WTC11 (cell line): ENCODE measurements around the gene GID4. TPM values are rescaled to one million over a fixed set of nuclear protein-coding genes. Genes with fewer than 3 reads are reported as not detected.
"Not testable (repeated sequence)": the region's sequence is repeated elsewhere in the genome, so short reads cannot be mapped to it uniquely, and the experiment has no call there.

Source experiments
- ATAC-seq: fragments of 200-7000 bp; cut with Tn5 transposase; 2 replicates; pipeline ENCODE4 v1.10.0; 2021; ENCODE audit warnings: mild to moderate bottlenecking, moderate library complexity
- CTCF ChIA-PET: fragments of 300-600 bp; sonication (Branson Sonifier 250); formaldehyde crosslinking; loops from one replicate; lab custom pipeline; 2021; ENCODE audit warnings: antibody characterized with exemption; lab: Charles Lee
- POLR2A ChIA-PET: fragments of 350-600 bp; sonication (Branson Sonifier 250); formaldehyde crosslinking; loops from one replicate; lab custom pipeline; 2021; ENCODE audit warnings: antibody characterized with exemption; lab: Charles Lee
- DNase-seq: peaks from one replicate; pipeline ENCODE4 v3.0.0; 2021; ENCODE audit warnings: low spot score
- H3K27ac Mint-ChIP-seq: 2 replicates; pipeline ENCODE4 v1.8.0; 2021; ENCODE audit warnings: mixed read lengths
- H3K27me3 Mint-ChIP-seq: 2 replicates; pipeline ENCODE4 v1.8.0; 2021; ENCODE audit warnings: low read depth, mild to moderate bottlenecking, moderate library complexity, mixed read lengths
- H3K36me3 Mint-ChIP-seq: 2 replicates; pipeline ENCODE4 v1.8.0; 2021; ENCODE audit warnings: mixed read lengths
- H3K4me1 Mint-ChIP-seq: 2 replicates; pipeline ENCODE4 v1.8.0; 2022; ENCODE audit warnings: mixed read lengths
- H3K4me3 Mint-ChIP-seq: 2 replicates; pipeline ENCODE4 v1.8.0; 2021; ENCODE audit warnings: mild to moderate bottlenecking, moderate library complexity, mixed read lengths
- H3K9me3 Mint-ChIP-seq: 2 replicates; pipeline ENCODE4 v1.8.0; 2021; ENCODE audit warnings: mixed read lengths
- ATF1 ChIP-seq: sonication (generic); formaldehyde crosslinking; IDR thresholded peaks from 2 replicates; pipeline ENCODE4 v1.8.1; 2023; ENCODE audit warnings: mild to moderate bottlenecking, moderate library complexity, missing genetic modification reagents
- ETV6 ChIP-seq: sonication (generic); formaldehyde crosslinking; IDR thresholded peaks from 2 replicates; pipeline ENCODE4 v1.8.1; 2022; ENCODE audit warnings: mild to moderate bottlenecking, missing genetic modification reagents
- FOXJ3 ChIP-seq: sonication (generic); formaldehyde crosslinking; IDR thresholded peaks from 2 replicates; pipeline ENCODE4 v1.9.0; 2021; ENCODE audit warnings: missing genetic modification reagents, mild to moderate bottlenecking, borderline replicate concordance
- GTF2I ChIP-seq: fragments of 250-450 bp; sonication (Bioruptor Pico); conservative IDR thresholded peaks from 2 replicates; pipeline ENCODE4 v1.4.0; 2021; ENCODE audit warnings: mild to moderate bottlenecking
- NFYB ChIP-seq: sonication (generic); formaldehyde crosslinking; conservative IDR thresholded peaks from 2 replicates; pipeline ENCODE4 v1.8.0; 2022; ENCODE audit warnings: low read depth, missing genetic modification reagents
- ZNF416 ChIP-seq: fragments of 250-450 bp; sonication (Bioruptor Pico); IDR thresholded peaks from 2 replicates; pipeline ENCODE4 v1.9.0; 2021; ENCODE audit warnings: mild to moderate bottlenecking, inconsistent platforms
- total RNA-seq: library from RNA; stranded (reverse); gene quantifications from 3 replicates; pipeline ENCODE4 v1.2.3, GENCODE V29; 2021
- TF ChIP-seq, protein P1 (sequence below): fragments of 250-450 bp; sonication (Bioruptor Pico); IDR thresholded peaks from 2 replicates; pipeline ENCODE4 v1.9.0; 2021; ENCODE audit warnings: moderate library complexity, mild to moderate bottlenecking, inconsistent platforms, borderline replicate concordance
- TF ChIP-seq, protein P2 (sequence below): sonication (generic); formaldehyde crosslinking; IDR thresholded peaks from 2 replicates; pipeline ENCODE4 v1.8.1; 2022; ENCODE audit warnings: low read depth, missing genetic modification reagents, borderline replicate concordance
- TF ChIP-seq, protein P3 (sequence below): sonication (generic); formaldehyde crosslinking; IDR thresholded peaks from 2 replicates; pipeline ENCODE4 v1.8.0; 2022; ENCODE audit warnings: mild to moderate bottlenecking, missing genetic modification reagents
- TF ChIP-seq, protein P4 (sequence below): fragments of 200-600 bp; IDR thresholded peaks from 2 replicates; pipeline ENCODE4 v1.8.0; 2022; ENCODE audit warnings: antibody characterized with exemption
- TF ChIP-seq, protein P5 (sequence below): sonication (generic); formaldehyde crosslinking; IDR thresholded peaks from 2 replicates; pipeline ENCODE4 v1.8.0; 2022; ENCODE audit warnings: missing genetic modification reagents
- TF ChIP-seq, protein P6 (sequence below): sonication (generic); formaldehyde crosslinking; IDR thresholded peaks from 2 replicates; pipeline ENCODE4 v1.8.1; 2023; ENCODE audit warnings: mild to moderate bottlenecking, missing genetic modification reagents, moderate library complexity
- TF ChIP-seq, protein P7 (sequence below): sonication (generic); formaldehyde crosslinking; IDR thresholded peaks from 2 replicates; pipeline ENCODE4 v1.8.1; 2022; ENCODE audit warnings: mild to moderate bottlenecking, moderate library complexity, missing genetic modification reagents
- TF ChIP-seq, protein P8 (sequence below): sonication (generic); formaldehyde crosslinking; IDR thresholded peaks from 2 replicates; pipeline ENCODE4 v1.8.1; 2022; ENCODE audit warnings: missing genetic modification reagents, borderline replicate concordance
- TF ChIP-seq, protein P9 (sequence below): sonication (generic); formaldehyde crosslinking; conservative IDR thresholded peaks from 2 replicates; pipeline ENCODE4 v1.8.1; 2023; ENCODE audit warnings: mild to moderate bottlenecking, low read depth, missing genetic modification reagents, moderate library complexity

GID4 gene
- total RNA-seq, 1 experiment from 2014 or later = 16.0 TPM

DNA sequence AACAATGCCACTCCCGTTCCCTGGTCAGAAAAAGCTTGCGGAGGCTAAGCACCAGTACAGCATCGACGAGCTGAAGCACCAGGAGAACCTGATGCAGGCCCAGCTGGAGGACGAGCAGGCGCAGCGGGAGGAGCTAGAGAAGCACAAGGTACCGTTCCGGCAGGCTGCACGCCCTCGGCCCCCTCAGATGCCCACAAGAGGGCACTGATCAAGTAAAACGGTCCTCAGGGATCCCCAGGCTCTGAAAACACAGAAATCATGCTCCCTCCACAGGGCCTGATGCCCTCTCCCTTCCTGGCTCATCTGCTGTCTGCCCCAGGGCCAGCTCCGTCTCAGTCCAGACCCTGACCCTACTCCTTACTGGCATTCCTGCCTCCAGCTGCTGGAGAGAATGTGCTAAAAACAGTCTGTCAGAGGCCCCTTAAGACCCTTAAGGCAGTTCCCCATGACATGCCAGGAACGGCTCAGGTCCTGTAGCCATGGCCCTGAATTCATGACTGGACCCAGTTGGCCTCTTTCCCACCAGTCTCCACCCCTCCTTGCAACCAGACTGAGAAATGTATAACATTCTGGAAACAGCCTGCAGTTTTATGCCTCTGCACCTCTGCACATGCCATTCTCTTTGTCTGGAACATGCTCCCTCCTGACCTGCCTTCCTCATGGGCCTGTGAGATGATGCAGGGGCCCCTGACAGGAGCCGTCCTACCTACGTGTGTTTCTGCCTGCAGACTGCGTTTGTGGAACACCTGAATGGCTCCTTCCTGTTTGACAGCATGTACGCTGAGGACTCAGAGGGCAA, 44.7 kb upstream of the GID4 start:
- Mint-ChIP-seq H3K4me1 (no peaks in the 10 kb centered on the region), H3K9me3 (no peaks in the 10 kb centered on the region), H3K27me3 (no peaks in the 10 kb centered on the region), H3K27ac (no peak overlapping the region), H3K4me3 (no peak overlapping the region), H3K36me3 (no peaks in the 10 kb centered on the region)
- ChIA-PET CTCF (interaction anchor here (0.6 to 3.2 kb wide), 33 partner anchors 9 to 223 kb away, joined by 3 to 50 read pairs (median 5); partner anchors contain the start of genes DRC3 and TOM1L2), POLR2A (interaction anchor here (0.9 kb wide), 1 partner anchor 55 kb away, joined by 5 read pairs; no protein-coding TSS in a partner anchor)
- TF ChIP-seq ETV6 (CRISPR knock-in tag) (peak; percentile 16; the same call in 1 of the 2 replicates), NFYB (CRISPR knock-in tag) (no peak), GTF2I (CRISPR knock-in tag) (no peak), FOXJ3 (CRISPR knock-in tag) (no peak)
- TF ChIP-seq, protein P1, sequence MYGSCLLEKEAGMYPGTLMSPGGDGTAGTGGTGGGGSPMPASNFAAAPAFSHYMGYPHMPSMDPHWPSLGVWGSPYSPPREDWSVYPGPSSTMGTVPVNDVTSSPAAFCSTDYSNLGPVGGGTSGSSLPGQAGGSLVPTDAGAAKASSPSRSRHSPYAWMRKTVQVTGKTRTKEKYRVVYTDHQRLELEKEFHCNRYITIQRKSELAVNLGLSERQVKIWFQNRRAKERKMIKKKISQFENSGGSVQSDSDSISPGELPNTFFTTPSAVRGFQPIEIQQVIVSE (CRISPR knock-in tag) = no peak
- TF ChIP-seq, protein P2, sequence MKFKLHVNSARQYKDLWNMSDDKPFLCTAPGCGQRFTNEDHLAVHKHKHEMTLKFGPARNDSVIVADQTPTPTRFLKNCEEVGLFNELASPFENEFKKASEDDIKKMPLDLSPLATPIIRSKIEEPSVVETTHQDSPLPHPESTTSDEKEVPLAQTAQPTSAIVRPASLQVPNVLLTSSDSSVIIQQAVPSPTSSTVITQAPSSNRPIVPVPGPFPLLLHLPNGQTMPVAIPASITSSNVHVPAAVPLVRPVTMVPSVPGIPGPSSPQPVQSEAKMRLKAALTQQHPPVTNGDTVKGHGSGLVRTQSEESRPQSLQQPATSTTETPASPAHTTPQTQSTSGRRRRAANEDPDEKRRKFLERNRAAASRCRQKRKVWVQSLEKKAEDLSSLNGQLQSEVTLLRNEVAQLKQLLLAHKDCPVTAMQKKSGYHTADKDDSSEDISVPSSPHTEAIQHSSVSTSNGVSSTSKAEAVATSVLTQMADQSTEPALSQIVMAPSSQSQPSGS (CRISPR knock-in tag) = no peak
- TF ChIP-seq, protein P3, sequence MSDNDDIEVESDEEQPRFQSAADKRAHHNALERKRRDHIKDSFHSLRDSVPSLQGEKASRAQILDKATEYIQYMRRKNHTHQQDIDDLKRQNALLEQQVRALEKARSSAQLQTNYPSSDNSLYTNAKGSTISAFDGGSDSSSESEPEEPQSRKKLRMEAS (CRISPR knock-in tag) = 0 out of 2 replicates have a peak, but pooled peaks have one; percentile 44
- TF ChIP-seq, protein P4, sequence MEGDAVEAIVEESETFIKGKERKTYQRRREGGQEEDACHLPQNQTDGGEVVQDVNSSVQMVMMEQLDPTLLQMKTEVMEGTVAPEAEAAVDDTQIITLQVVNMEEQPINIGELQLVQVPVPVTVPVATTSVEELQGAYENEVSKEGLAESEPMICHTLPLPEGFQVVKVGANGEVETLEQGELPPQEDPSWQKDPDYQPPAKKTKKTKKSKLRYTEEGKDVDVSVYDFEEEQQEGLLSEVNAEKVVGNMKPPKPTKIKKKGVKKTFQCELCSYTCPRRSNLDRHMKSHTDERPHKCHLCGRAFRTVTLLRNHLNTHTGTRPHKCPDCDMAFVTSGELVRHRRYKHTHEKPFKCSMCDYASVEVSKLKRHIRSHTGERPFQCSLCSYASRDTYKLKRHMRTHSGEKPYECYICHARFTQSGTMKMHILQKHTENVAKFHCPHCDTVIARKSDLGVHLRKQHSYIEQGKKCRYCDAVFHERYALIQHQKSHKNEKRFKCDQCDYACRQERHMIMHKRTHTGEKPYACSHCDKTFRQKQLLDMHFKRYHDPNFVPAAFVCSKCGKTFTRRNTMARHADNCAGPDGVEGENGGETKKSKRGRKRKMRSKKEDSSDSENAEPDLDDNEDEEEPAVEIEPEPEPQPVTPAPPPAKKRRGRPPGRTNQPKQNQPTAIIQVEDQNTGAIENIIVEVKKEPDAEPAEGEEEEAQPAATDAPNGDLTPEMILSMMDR = peak; percentile 42; the same call in 1 of the 2 replicates
- DNase-seq (peak; percentile 81), ATAC-seq (peak; percentile 96)

DNA sequence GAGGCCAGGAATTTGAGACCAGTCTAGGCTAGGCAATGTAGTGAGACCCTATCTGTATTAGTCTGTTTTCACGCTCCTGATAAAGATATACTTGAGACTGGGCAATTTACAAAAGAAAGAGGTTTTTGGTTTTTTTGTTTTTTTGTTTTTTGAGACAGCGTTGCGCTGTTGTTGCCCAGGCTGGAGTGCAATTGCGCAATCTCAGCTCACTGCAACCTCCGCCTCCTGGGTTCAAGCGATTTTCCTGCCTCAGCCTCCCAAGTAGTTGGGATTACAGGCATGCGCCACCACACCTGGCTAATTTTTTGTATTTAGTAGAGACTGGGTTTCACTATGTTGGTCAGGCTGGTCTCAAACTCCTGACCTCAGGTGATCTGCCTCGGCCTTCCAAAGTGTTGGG, 43.3 kb upstream of the GID4 start:
- POLR2A ChIA-PET, ATAC-seq, H3K4me1 Mint-ChIP-seq, H3K27ac Mint-ChIP-seq, H3K9me3 Mint-ChIP-seq, DNase-seq, H3K4me3 Mint-ChIP-seq, H3K36me3 Mint-ChIP-seq, H3K27me3 Mint-ChIP-seq: not testable (repeated sequence)
- CTCF ChIA-PET = interaction anchor here (0.6 to 3.2 kb wide), 3 partner anchors 10 to 38 kb away, joined by 4 to 50 read pairs (median 32); no protein-coding TSS in a partner anchor

DNA sequence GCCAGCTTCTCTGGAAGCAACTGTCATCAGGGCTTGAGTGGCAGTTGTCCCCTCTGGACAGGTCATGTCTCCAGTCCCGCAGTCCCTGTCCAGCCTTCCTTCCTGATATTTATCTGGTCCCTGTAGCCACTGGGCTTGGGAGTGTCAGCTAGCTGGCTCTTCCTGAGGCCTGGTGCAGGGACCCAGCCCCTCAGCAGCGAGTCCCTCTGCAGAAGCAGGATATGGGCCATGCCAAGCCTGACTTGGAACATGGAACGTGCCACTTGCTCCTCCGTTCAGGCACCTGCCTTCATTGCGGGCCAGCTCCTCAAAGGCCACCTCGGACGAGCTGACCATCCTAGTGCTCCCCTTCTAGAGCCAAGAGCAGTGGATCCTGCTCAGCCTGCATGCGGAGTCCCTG, 40.3 kb upstream of the GID4 start:
- Mint-ChIP-seq H3K27me3 (no peaks in the 10 kb centered on the region), H3K27ac (no peak overlapping the region), H3K36me3 (no peaks in the 10 kb centered on the region), H3K9me3 (no peaks in the 10 kb centered on the region), H3K4me3 (no peak overlapping the region), H3K4me1 (no peaks in the 10 kb centered on the region)
- ATAC-seq = no peak
- ChIA-PET POLR2A (no interaction called here), CTCF (no interaction called here)
- DNase-seq = no peak
- TF ChIP-seq, protein P5, sequence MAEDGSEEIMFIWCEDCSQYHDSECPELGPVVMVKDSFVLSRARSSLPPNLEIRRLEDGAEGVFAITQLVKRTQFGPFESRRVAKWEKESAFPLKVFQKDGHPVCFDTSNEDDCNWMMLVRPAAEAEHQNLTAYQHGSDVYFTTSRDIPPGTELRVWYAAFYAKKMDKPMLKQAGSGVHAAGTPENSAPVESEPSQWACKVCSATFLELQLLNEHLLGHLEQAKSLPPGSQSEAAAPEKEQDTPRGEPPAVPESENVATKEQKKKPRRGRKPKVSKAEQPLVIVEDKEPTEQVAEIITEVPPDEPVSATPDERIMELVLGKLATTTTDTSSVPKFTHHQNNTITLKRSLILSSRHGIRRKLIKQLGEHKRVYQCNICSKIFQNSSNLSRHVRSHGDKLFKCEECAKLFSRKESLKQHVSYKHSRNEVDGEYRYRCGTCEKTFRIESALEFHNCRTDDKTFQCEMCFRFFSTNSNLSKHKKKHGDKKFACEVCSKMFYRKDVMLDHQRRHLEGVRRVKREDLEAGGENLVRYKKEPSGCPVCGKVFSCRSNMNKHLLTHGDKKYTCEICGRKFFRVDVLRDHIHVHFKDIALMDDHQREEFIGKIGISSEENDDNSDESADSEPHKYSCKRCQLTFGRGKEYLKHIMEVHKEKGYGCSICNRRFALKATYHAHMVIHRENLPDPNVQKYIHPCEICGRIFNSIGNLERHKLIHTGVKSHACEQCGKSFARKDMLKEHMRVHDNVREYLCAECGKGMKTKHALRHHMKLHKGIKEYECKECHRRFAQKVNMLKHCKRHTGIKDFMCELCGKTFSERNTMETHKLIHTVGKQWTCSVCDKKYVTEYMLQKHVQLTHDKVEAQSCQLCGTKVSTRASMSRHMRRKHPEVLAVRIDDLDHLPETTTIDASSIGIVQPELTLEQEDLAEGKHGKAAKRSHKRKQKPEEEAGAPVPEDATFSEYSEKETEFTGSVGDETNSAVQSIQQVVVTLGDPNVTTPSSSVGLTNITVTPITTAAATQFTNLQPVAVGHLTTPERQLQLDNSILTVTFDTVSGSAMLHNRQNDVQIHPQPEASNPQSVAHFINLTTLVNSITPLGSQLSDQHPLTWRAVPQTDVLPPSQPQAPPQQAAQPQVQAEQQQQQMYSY (CRISPR knock-in tag) = no peak
- TF ChIP-seq, protein P6, sequence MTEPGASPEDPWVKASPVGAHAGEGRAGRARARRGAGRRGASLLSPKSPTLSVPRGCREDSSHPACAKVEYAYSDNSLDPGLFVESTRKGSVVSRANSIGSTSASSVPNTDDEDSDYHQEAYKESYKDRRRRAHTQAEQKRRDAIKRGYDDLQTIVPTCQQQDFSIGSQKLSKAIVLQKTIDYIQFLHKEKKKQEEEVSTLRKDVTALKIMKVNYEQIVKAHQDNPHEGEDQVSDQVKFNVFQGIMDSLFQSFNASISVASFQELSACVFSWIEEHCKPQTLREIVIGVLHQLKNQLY (CRISPR knock-in tag) = no peak
- TF ChIP-seq, protein P7, sequence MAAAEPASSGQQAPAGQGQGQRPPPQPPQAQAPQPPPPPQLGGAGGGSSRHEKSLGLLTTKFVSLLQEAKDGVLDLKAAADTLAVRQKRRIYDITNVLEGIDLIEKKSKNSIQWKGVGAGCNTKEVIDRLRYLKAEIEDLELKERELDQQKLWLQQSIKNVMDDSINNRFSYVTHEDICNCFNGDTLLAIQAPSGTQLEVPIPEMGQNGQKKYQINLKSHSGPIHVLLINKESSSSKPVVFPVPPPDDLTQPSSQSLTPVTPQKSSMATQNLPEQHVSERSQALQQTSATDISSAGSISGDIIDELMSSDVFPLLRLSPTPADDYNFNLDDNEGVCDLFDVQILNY (CRISPR knock-in tag) = no peak
- TF ChIP-seq, protein P8, sequence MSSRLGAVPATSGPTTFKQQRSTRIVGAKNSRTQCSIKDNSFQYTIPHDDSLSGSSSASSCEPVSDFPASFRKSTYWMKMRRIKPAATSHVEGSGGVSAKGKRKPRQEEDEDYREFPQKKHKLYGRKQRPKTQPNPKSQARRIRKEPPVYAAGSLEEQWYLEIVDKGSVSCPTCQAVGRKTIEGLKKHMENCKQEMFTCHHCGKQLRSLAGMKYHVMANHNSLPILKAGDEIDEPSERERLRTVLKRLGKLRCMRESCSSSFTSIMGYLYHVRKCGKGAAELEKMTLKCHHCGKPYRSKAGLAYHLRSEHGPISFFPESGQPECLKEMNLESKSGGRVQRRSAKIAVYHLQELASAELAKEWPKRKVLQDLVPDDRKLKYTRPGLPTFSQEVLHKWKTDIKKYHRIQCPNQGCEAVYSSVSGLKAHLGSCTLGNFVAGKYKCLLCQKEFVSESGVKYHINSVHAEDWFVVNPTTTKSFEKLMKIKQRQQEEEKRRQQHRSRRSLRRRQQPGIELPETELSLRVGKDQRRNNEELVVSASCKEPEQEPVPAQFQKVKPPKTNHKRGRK = no peak
- TF ChIP-seq ATF1 (CRISPR knock-in tag) = no peak
- TF ChIP-seq ZNF416 = no peak
- TF ChIP-seq, protein P9, sequence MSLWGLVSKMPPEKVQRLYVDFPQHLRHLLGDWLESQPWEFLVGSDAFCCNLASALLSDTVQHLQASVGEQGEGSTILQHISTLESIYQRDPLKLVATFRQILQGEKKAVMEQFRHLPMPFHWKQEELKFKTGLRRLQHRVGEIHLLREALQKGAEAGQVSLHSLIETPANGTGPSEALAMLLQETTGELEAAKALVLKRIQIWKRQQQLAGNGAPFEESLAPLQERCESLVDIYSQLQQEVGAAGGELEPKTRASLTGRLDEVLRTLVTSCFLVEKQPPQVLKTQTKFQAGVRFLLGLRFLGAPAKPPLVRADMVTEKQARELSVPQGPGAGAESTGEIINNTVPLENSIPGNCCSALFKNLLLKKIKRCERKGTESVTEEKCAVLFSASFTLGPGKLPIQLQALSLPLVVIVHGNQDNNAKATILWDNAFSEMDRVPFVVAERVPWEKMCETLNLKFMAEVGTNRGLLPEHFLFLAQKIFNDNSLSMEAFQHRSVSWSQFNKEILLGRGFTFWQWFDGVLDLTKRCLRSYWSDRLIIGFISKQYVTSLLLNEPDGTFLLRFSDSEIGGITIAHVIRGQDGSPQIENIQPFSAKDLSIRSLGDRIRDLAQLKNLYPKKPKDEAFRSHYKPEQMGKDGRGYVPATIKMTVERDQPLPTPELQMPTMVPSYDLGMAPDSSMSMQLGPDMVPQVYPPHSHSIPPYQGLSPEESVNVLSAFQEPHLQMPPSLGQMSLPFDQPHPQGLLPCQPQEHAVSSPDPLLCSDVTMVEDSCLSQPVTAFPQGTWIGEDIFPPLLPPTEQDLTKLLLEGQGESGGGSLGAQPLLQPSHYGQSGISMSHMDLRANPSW (CRISPR knock-in tag) = no peak
